SK-N-SH treated with all-trans-retinoic acid at 6 μM for 48 hours (cell line): ENCODE data around the gene SCUBE2.

Source experiments
- ATAC-seq: fragments of 200-7000 bp; cut with Tn5 transposase; 3 replicates; pipeline ENCODE4 v1.9.1; 2020; ENCODE audit warnings: mild to moderate bottlenecking, moderate library complexity
- CSDC2 ChIP-seq: fragments of 250-450 bp; sonication (Bioruptor Pico); IDR thresholded peaks from 2 replicates; pipeline ENCODE4 v1.5.0; 2020; ENCODE audit warnings: mild to moderate bottlenecking, moderate library complexity
- CSRNP3 ChIP-seq: fragments of 250-450 bp; sonication (Bioruptor Pico); IDR thresholded peaks from 2 replicates; pipeline ENCODE4 v1.5.1; 2021; ENCODE audit warnings: mild to moderate bottlenecking, moderate library complexity
- GLIS3 ChIP-seq: fragments of 250-450 bp; sonication (Bioruptor Pico); IDR thresholded peaks from 2 replicates; pipeline ENCODE4 v1.5.0; 2020; ENCODE audit warnings: mild to moderate bottlenecking, moderate library complexity
- OSR1 ChIP-seq: fragments of 250-450 bp; sonication (Bioruptor Pico); IDR thresholded peaks from 2 replicates; pipeline ENCODE4 v1.8.0; 2022; ENCODE audit warnings: moderate library complexity, mild to moderate bottlenecking, inconsistent platforms
- POU6F1 ChIP-seq: fragments of 250-450 bp; sonication (Bioruptor Pico); IDR thresholded peaks from 2 replicates; pipeline ENCODE4 v1.8.0; 2021; ENCODE audit warnings: low read depth, mild to moderate bottlenecking, moderate library complexity, borderline replicate concordance
- PPARA ChIP-seq: fragments of 250-450 bp; sonication (Bioruptor Pico); IDR thresholded peaks from 2 replicates; pipeline ENCODE4 v1.5.0; 2020; ENCODE audit warnings: mild to moderate bottlenecking, borderline replicate concordance
- RARB ChIP-seq: fragments of 250-450 bp; sonication (Bioruptor Pico); IDR thresholded peaks from 2 replicates; pipeline ENCODE4 v1.8.0; 2021; ENCODE audit warnings: mild to moderate bottlenecking, moderate library complexity
- SNAI2 ChIP-seq: fragments of 250-450 bp; sonication (Bioruptor Pico); IDR thresholded peaks from 2 replicates; pipeline ENCODE4 v1.5.0; 2020; ENCODE audit warnings: mild to moderate bottlenecking, moderate library complexity
- TCF4 ChIP-seq: fragments of 250-450 bp; sonication (Bioruptor Pico); IDR thresholded peaks from 2 replicates; pipeline ENCODE4 v1.8.0; 2021; ENCODE audit warnings: mild to moderate bottlenecking, moderate library complexity, borderline replicate concordance
- TOX ChIP-seq: fragments of 250-450 bp; sonication (Bioruptor Pico); IDR thresholded peaks from 2 replicates; pipeline ENCODE4 v1.8.0; 2021; ENCODE audit warnings: mild to moderate bottlenecking, moderate library complexity, borderline replicate concordance
- TSHZ2 ChIP-seq: fragments of 250-450 bp; sonication (Bioruptor Pico); IDR thresholded peaks from 2 replicates; pipeline ENCODE4 v1.5.0; 2020; ENCODE audit warnings: mild to moderate bottlenecking, moderate library complexity
- ZC3H10 ChIP-seq: fragments of 250-450 bp; sonication (Bioruptor Pico); IDR thresholded peaks from 2 replicates; pipeline ENCODE4 v1.5.1; 2021; ENCODE audit warnings: mild to moderate bottlenecking, moderate library complexity
- ZFP3 ChIP-seq: fragments of 250-450 bp; sonication (Bioruptor Pico); IDR thresholded peaks from 2 replicates; pipeline ENCODE4 v1.5.0; 2020; ENCODE audit warnings: mild to moderate bottlenecking, moderate library complexity
- ZFP30 ChIP-seq: fragments of 450-650 bp; formaldehyde crosslinking; IDR thresholded peaks from 2 replicates; pipeline ENCODE4 v1.5.0; 2022; ENCODE audit warnings: mild to moderate bottlenecking, moderate library complexity
- ZNF70 ChIP-seq: fragments of 450-650 bp; formaldehyde crosslinking; IDR thresholded peaks from 2 replicates; pipeline ENCODE4 v1.5.0; 2020; ENCODE audit warnings: mild to moderate bottlenecking, moderate library complexity
- ZNF8 ChIP-seq: fragments of 450-650 bp; formaldehyde crosslinking; IDR thresholded peaks from 2 replicates; pipeline ENCODE4 v1.5.0; 2020; ENCODE audit warnings: mild to moderate bottlenecking, moderate library complexity
- TF ChIP-seq, protein P1 (sequence below): fragments of 250-450 bp; sonication (Bioruptor Pico); IDR thresholded peaks from 2 replicates; pipeline ENCODE4 v1.8.0; 2020; ENCODE audit warnings: mild to moderate bottlenecking, moderate library complexity, borderline replicate concordance
- TF ChIP-seq, protein P2 (sequence below): fragments of 250-450 bp; sonication (Bioruptor Pico); IDR thresholded peaks from 2 replicates; pipeline ENCODE4 v1.5.1; 2020; ENCODE audit warnings: low read depth, mild to moderate bottlenecking, moderate library complexity

The SCUBE2 gene

GRCh38 chr11:9091044-9091922, at the start of gene SCUBE2:
Gene SCUBE2 (minus strand): TSS chr11:9091599. CDS start chr11:9091528, 71 bp downstream.
- ATAC-seq: peak; percentile 52
- no peak for TF ChIP-seq ZC3H10 (CRISPR knock-in tag)
- TF ChIP-seq SNAI2 (CRISPR knock-in tag): no peak
- no peak for TF ChIP-seq ZFP3 (CRISPR knock-in tag)
- TF ChIP-seq ZFP30 (CRISPR knock-in tag): no peak
- TF ChIP-seq, protein P1, sequence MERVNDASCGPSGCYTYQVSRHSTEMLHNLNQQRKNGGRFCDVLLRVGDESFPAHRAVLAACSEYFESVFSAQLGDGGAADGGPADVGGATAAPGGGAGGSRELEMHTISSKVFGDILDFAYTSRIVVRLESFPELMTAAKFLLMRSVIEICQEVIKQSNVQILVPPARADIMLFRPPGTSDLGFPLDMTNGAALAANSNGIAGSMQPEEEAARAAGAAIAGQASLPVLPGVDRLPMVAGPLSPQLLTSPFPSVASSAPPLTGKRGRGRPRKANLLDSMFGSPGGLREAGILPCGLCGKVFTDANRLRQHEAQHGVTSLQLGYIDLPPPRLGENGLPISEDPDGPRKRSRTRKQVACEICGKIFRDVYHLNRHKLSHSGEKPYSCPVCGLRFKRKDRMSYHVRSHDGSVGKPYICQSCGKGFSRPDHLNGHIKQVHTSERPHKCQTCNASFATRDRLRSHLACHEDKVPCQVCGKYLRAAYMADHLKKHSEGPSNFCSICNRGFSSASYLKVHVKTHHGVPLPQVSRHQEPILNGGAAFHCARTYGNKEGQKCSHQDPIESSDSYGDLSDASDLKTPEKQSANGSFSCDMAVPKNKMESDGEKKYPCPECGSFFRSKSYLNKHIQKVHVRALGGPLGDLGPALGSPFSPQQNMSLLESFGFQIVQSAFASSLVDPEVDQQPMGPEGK: no peak
- no peak for TF ChIP-seq TOX (CRISPR knock-in tag)
- TF ChIP-seq OSR1 (CRISPR knock-in tag): no peak
- TF ChIP-seq ZNF8 (CRISPR knock-in tag): no peak
- TF ChIP-seq CSRNP3: no peak
- no peak for TF ChIP-seq CSDC2
- TF ChIP-seq ZNF70 (CRISPR knock-in tag): no peak
- TF ChIP-seq, all 23 proteins: peak for 0

- no peak for ATAC-seq
These were observed 49.8 kb upstream of the SCUBE2 start for GRCh38 chr11:9141186-9141585.

More at GRCh38 chr11:9141186-9141585, 49.8 kb upstream of the SCUBE2 start:
- TF ChIP-seq TSHZ2 (CRISPR knock-in tag): no peak
- no peak for TF ChIP-seq POU6F1 (CRISPR knock-in tag)
- no peak for TF ChIP-seq RARB (CRISPR knock-in tag)
- no peak for TF ChIP-seq GLIS3 (CRISPR knock-in tag)
- no peak for TF ChIP-seq CSDC2
- TF ChIP-seq, protein P2, sequence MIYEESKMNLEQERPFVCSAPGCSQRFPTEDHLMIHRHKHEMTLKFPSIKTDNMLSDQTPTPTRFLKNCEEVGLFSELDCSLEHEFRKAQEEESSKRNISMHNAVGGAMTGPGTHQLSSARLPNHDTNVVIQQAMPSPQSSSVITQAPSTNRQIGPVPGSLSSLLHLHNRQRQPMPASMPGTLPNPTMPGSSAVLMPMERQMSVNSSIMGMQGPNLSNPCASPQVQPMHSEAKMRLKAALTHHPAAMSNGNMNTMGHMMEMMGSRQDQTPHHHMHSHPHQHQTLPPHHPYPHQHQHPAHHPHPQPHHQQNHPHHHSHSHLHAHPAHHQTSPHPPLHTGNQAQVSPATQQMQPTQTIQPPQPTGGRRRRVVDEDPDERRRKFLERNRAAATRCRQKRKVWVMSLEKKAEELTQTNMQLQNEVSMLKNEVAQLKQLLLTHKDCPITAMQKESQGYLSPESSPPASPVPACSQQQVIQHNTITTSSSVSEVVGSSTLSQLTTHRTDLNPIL (CRISPR knock-in tag): no peak
- no peak for TF ChIP-seq ZFP3 (CRISPR knock-in tag)
- TF ChIP-seq CSRNP3: no peak
- TF ChIP-seq TCF4 (CRISPR knock-in tag): no peak
- no peak for TF ChIP-seq ZFP30 (CRISPR knock-in tag)
- TF ChIP-seq SNAI2 (CRISPR knock-in tag): no peak
- no peak for TF ChIP-seq OSR1 (CRISPR knock-in tag)
- TF ChIP-seq ZC3H10 (CRISPR knock-in tag): no peak
- no peak for TF ChIP-seq PPARA (CRISPR knock-in tag)
